Measurements from ENCODE around the gene LMOD1.

LMOD1 gene

GRCh38 chr1:201884425-201884824 is 61.9 kb downstream of the LMOD1 start:
- no peak for DNase-seq
- in situ Hi-C loops (cut with HindIII; ENCODE audit: low pct_ligation_motif_present, low sequenced_read_pairs): no loop called here
- Histone ChIP-seq H3K27ac (no peak overlapping the region), H3K36me3 (replicated peaks) (no peaks in the 10 kb centered on the region), H3K27me3 (replicated peaks) (no peaks in the 10 kb centered on the region), H3K4me3 (ENCODE audit: low read depth, low read length) (no peak overlapping the region)
- TF ChIP-seq CTCF (IDR thresholded peaks at IDR 0.05; ENCODE audit: low read depth, low read length, missing control alignments): no peak

- no peak for DNase-seq
Measured at GRCh38 chr1:201883786-201884185, 62.6 kb downstream of the LMOD1 start.

GRCh38 chr1:201883266-201883665 is 63.1 kb downstream of the LMOD1 start:
- H3K4me3 ChIP-seq (ENCODE audit: low read depth, low read length): no peak overlapping the region
- peak overlapping the region; percentile 10 for H3K27ac ChIP-seq
- no peak for TF ChIP-seq CTCF (IDR thresholded peaks at IDR 0.05; ENCODE audit: low read depth, low read length, missing control alignments)
- H3K36me3 ChIP-seq (replicated peaks): no peaks in the 10 kb centered on the region
- no peak for DNase-seq
- in situ Hi-C loops (cut with HindIII; ENCODE audit: low pct_ligation_motif_present, low sequenced_read_pairs): no loop called here
- H3K27me3 ChIP-seq (replicated peaks): no peaks in the 10 kb centered on the region

More at GRCh38 chr1:201883786-201884185, 62.6 kb downstream of the LMOD1 start:
- Histone ChIP-seq H3K36me3 (replicated peaks) (no peaks in the 10 kb centered on the region), H3K27ac (no peak overlapping the region), H3K4me3 (ENCODE audit: low read depth, low read length) (no peak overlapping the region), H3K27me3 (replicated peaks) (no peaks in the 10 kb centered on the region)
- no peak for TF ChIP-seq CTCF (IDR thresholded peaks at IDR 0.05; ENCODE audit: low read depth, low read length, missing control alignments)
- in situ Hi-C loops (cut with HindIII; ENCODE audit: low pct_ligation_motif_present, low sequenced_read_pairs): no loop called here

- in situ Hi-C loops (cut with HindIII; ENCODE audit: low pct_ligation_motif_present, low sequenced_read_pairs): no loop called here
- Histone ChIP-seq H3K36me3 (replicated peaks) (no peaks in the 10 kb centered on the region), H3K27me3 (replicated peaks) (no peaks in the 10 kb centered on the region), H3K27ac (peak overlapping the region; percentile 10), H3K4me3 (ENCODE audit: low read depth, low read length) (no peak overlapping the region)
- DNase-seq: peak; percentile 60
- peak; percentile 49 for TF ChIP-seq CTCF (IDR thresholded peaks at IDR 0.05; ENCODE audit: low read depth, low read length, missing control alignments)
Measured at GRCh38 chr1:201882665-201883132, 63.6 kb downstream of the LMOD1 start.

- H3K27me3 ChIP-seq (replicated peaks): no peaks in the 10 kb centered on the region
- no peaks in the 10 kb centered on the region for H3K36me3 ChIP-seq (replicated peaks)
- TF ChIP-seq CTCF (IDR thresholded peaks at IDR 0.05; ENCODE audit: low read depth, low read length, missing control alignments): no peak
- DNase-seq: no peak
- in situ Hi-C loops (cut with HindIII; ENCODE audit: low pct_ligation_motif_present, low sequenced_read_pairs): no loop called here
- H3K27ac ChIP-seq: no peak overlapping the region
- no peak overlapping the region for H3K4me3 ChIP-seq (ENCODE audit: low read depth, low read length)
Measured at GRCh38 chr1:201881617-201882016, 64.7 kb downstream of the LMOD1 start.

GRCh38 chr1:201880928-201881571 is 65.3 kb downstream of the LMOD1 start:
- no peak for TF ChIP-seq CTCF (IDR thresholded peaks at IDR 0.05; ENCODE audit: low read depth, low read length, missing control alignments)
- peaks cover 2% of the 10 kb centered on the region for H3K36me3 ChIP-seq (replicated peaks)
- H3K4me3 ChIP-seq (ENCODE audit: low read depth, low read length): no peak overlapping the region
- no peaks in the 10 kb centered on the region for H3K27me3 ChIP-seq (replicated peaks)
- in situ Hi-C loops (cut with HindIII; ENCODE audit: low pct_ligation_motif_present, low sequenced_read_pairs): no loop called here
- H3K27ac ChIP-seq: no peak overlapping the region
- no peak for DNase-seq
